GM12878 (cell line): ENCODE data around the gene STK32A. TPM values are rescaled to one million over a fixed set of nuclear protein-coding genes. Genes with fewer than 3 reads are reported as not detected.

Source experiments
- ATAC-seq: fragments of 200-7000 bp; cut with Tn5 transposase; 3 replicates; pipeline ENCODE4 v1.9.1; 2020; ENCODE audit warnings: mild to moderate bottlenecking, moderate library complexity
- BruUV-seq: library from RNA; stranded (reverse); fragments of 400-500 nt; replicated peaks from 2 replicates; lab custom pipeline; 2021; lab: Mats Ljungman, UMichigan
- CTCF ChIA-PET: fragments of 300-600 bp; sonication (Branson Sonifier 250); formaldehyde crosslinking; extraction: SDS; loops from one replicate; lab custom pipeline; 2021; ENCODE audit warnings: inconsistent platforms; lab: Yijun Ruan, JAX
- POLR2A ChIA-PET: fragments of 350-600 bp; formaldehyde crosslinking; extraction: SDS; loops from one replicate; lab custom pipeline; 2021; ENCODE audit warnings: inconsistent platforms; lab: Charles Lee
- RAD21 ChIA-PET: fragments of 300-600 bp; sonication (Branson Sonifier 250); formaldehyde crosslinking; loops from one replicate; lab custom pipeline; 2023; ENCODE audit warnings: antibody characterized with exemption; ENCODE audit not compliant: unreplicated experiment; lab: Charles Lee
- SMC1A ChIA-PET: fragments of 300-600 bp; sonication (Branson Sonifier 250); formaldehyde crosslinking; loops from one replicate; lab custom pipeline; 2023; ENCODE audit not compliant: unreplicated experiment, uncharacterized antibody; lab: Charles Lee
- DNase-seq: peaks from one replicate; pipeline ENCODE4 v3.0.0-alpha.2; 2011; ENCODE audit warnings: low read depth, low spot score
- FAIRE-seq: peaks from 3 replicates; lab custom pipeline; 2011; peaks lifted over from hg19 to GRCh38; lab: Jason Lieb, UNC
- H2AFZ ChIP-seq: 2 replicates; pipeline ENCODE4 v1.6.0; 2011; ENCODE audit warnings: low read depth, low read length, control low read depth; ENCODE audit not compliant: control insufficient read depth
- H3K27ac ChIP-seq: 2 replicates; pipeline ENCODE4 v1.5.1; 2011; ENCODE audit warnings: control low read depth; ENCODE audit not compliant: control insufficient read depth, insufficient read depth
- H3K27me3 ChIP-seq, 2 experiments: replicated peaks in 1 of 2; 2 replicates each; pipeline versions ENCODE4 v1.6.0 to v1.6.1; 2011; ENCODE audit warnings: low read length in 1 of 2; ENCODE audit not compliant: control insufficient read depth in 2 of 2, insufficient read depth in 2 of 2
- H3K36me3 ChIP-seq, 2 experiments: 2 replicates each; pipeline ENCODE4 v1.5.1; 2011; ENCODE audit warnings: low read length in 1 of 2; ENCODE audit not compliant: control insufficient read depth in 2 of 2, insufficient read depth in 2 of 2
- H3K4me1 ChIP-seq: 2 replicates; pipeline ENCODE4 v1.6.1; 2011; ENCODE audit warnings: mild to moderate bottlenecking, low read length, moderate library complexity, mixed read lengths; ENCODE audit not compliant: control insufficient read depth, insufficient read depth
- H3K4me2 ChIP-seq: 2 replicates; pipeline ENCODE4 v1.6.0; 2011; ENCODE audit warnings: control low read depth; ENCODE audit not compliant: control insufficient read depth, insufficient read depth
- H3K4me3 ChIP-seq: fragments of 200-600 bp; sonication (generic); 2 replicates; pipeline ENCODE4 v1.5.1; 2016
- H3K79me2 ChIP-seq: 2 replicates; pipeline ENCODE4 v1.6.0; 2011; ENCODE audit warnings: low read length; ENCODE audit not compliant: control insufficient read depth, insufficient read depth
- H3K9ac ChIP-seq: 2 replicates; pipeline ENCODE4 v1.8.0; 2011; ENCODE audit warnings: low read length, control low read depth, mixed read lengths; ENCODE audit not compliant: control insufficient read depth, insufficient read depth
- H3K9me3 ChIP-seq: replicated peaks from 3 replicates; pipeline ENCODE4 v1.5.1; 2011; ENCODE audit warnings: mild to moderate bottlenecking, low read length; ENCODE audit not compliant: control insufficient read depth, insufficient read depth
- H4K20me1 ChIP-seq: 2 replicates; pipeline ENCODE4 v1.6.0; 2011; ENCODE audit not compliant: control insufficient read depth, insufficient read depth
- BRCA1 ChIP-seq: IDR thresholded peaks from 2 replicates; pipeline ENCODE4 v1.6.1; 2011; ENCODE audit warnings: low read depth, low read length, improper control_type of control experiment
- HDAC2 ChIP-seq: fragments of 200-600 bp; sonication (generic); IDR thresholded peaks from 2 replicates; pipeline ENCODE4 v1.6.1; 2017
- IKZF1 ChIP-seq: fragments of 450-650 bp; conservative IDR thresholded peaks from 2 replicates; pipeline ENCODE4 v1.6.1; 2017; ENCODE audit warnings: antibody characterized with exemption, mild to moderate bottlenecking
- KLF5 ChIP-seq: fragments of 450-650 bp; IDR thresholded peaks from 2 replicates; pipeline ENCODE4 v1.6.1; 2014; ENCODE audit warnings: mild to moderate bottlenecking; ENCODE audit not compliant: partially characterized antibody
- NFYA ChIP-seq: IDR thresholded peaks from 2 replicates; pipeline ENCODE4 v1.6.1; 2011; ENCODE audit warnings: low read depth, mild to moderate bottlenecking, low read length, improper control_type of control experiment, borderline replicate concordance
- PAX5 ChIP-seq: IDR thresholded peaks from 2 replicates; pipeline ENCODE4 v1.6.1; 2011; ENCODE audit warnings: low read depth, low read length, borderline replicate concordance
- POLR2A ChIP-seq: IDR thresholded peaks from 2 replicates; pipeline ENCODE4 v1.6.1; 2011; ENCODE audit warnings: low read depth, mild to moderate bottlenecking, low read length
- RAD21 ChIP-seq: IDR thresholded peaks from 2 replicates; pipeline ENCODE4 v1.6.1; 2011; ENCODE audit warnings: mild to moderate bottlenecking, low read depth, low read length, moderate library complexity; ENCODE audit not compliant: insufficient read depth
- SIN3A ChIP-seq: IDR thresholded peaks from 2 replicates; pipeline ENCODE4 v1.6.1; 2012; ENCODE audit warnings: low read depth, low read length, improper control_type of control experiment
- SP1 ChIP-seq: IDR thresholded peaks from one replicate; pipeline ENCODE4 v1.6.1; 2011; ENCODE audit warnings: low read depth, low read length
- SPI1 ChIP-seq: IDR thresholded peaks from 2 replicates; pipeline ENCODE4 v1.6.1; 2011; ENCODE audit warnings: low read depth, mild to moderate bottlenecking, low read length, moderate library complexity, borderline replicate concordance; ENCODE audit not compliant: insufficient read depth
- WRNIP1 ChIP-seq: IDR thresholded peaks from 2 replicates; pipeline ENCODE4 v1.6.1; 2011; ENCODE audit warnings: low read depth, low read length, improper control_type of control experiment, borderline replicate concordance
- YBX1 ChIP-seq: fragments of 450-650 bp; IDR thresholded peaks from 2 replicates; pipeline ENCODE4 v1.6.1; 2016; ENCODE audit warnings: antibody characterized with exemption
- ZNF622 ChIP-seq: fragments of 450-650 bp; IDR thresholded peaks from 2 replicates; pipeline ENCODE4 v1.6.1; 2017; ENCODE audit warnings: mild to moderate bottlenecking, inconsistent platforms
- whole genome bisulfite sequencing: methylation state at CpG from one replicate; pipeline ENCODE4 v1.1.6; 2016; ENCODE audit warnings: low lambda C conversion rate; ENCODE audit not compliant: insufficient replicate concordance, insufficient coverage; ENCODE audit errors: missing lambda C conversion rate; 5-methylcytosine and 5-hydroxymethylcytosine counted together
- in situ Hi-C: fragments of 300-500 bp; cut with MboI; formaldehyde crosslinking; loops from 9 replicates; pipeline ENCODE4 v1.14.3; 2018; ENCODE audit warnings: mixed read lengths
- intact Hi-C: fragments of 100-400 bp; cut with micrococcal nuclease; formaldehyde crosslinking; loops from one replicate; pipeline ENCODE4 v1.14.2; 2022; ENCODE audit not compliant: unreplicated experiment
- polyA plus RNA-seq, 11 experiments: library from polyadenylated mRNA; depleted of rRNA in 4 of 11; unstranded in 6 of 11; stranded (reverse) in 5 of 11; fragments of >200 nt; fragmentation: Nextera tagmentation in 4 of 11; fragmentation: Illumina TruSeq in 1 of 11; extraction: Ambion mirVana in 4 of 11; extraction: Trizol in 1 of 11; gene quantifications; 1 replicate in 1 of 11; 2 replicates in 10 of 11; pipeline versions ENCODE4 v1.2.1 to v1.2.3, GENCODE V29; 2011 to 2016; ENCODE audit warnings: inconsistent platforms in 2 of 11, missing spikeins in 2 of 11, low read depth in 1 of 11
- total RNA-seq, 4 experiments: library from RNA; depleted of rRNA in 3 of 4; stranded (reverse); fragments of >200 nt in 3 of 4; fragmentation: Illumina TruSeq in 1 of 4; extraction: Trizol in 1 of 4; gene quantifications; 2 replicates each; pipeline versions ENCODE4 v1.2.1 to v1.2.3, GENCODE V29; 2013 to 2021
- TF ChIP-seq, protein P1 (sequence below): fragments of 450-650 bp; IDR thresholded peaks from 2 replicates; pipeline ENCODE4 v1.6.1; 2017; ENCODE audit warnings: mild to moderate bottlenecking
- TF ChIP-seq, protein P2 (sequence below): IDR thresholded peaks from 2 replicates; pipeline ENCODE4 v1.6.1; 2012; ENCODE audit warnings: low read length, inconsistent platforms
- TF ChIP-seq, protein P3 (sequence below): IDR thresholded peaks from 2 replicates; pipeline ENCODE4 v1.6.1; 2011; ENCODE audit warnings: low read depth, low read length, improper control_type of control experiment, borderline replicate concordance

Gene STK32A
- total and polyA plus RNA-seq, 10 of the 15 experiments (the other 5 are each of a cell fraction or from before 2014, with no cell fraction given), result under 0.01 to 0.10 TPM; not detected in 8

DNA sequence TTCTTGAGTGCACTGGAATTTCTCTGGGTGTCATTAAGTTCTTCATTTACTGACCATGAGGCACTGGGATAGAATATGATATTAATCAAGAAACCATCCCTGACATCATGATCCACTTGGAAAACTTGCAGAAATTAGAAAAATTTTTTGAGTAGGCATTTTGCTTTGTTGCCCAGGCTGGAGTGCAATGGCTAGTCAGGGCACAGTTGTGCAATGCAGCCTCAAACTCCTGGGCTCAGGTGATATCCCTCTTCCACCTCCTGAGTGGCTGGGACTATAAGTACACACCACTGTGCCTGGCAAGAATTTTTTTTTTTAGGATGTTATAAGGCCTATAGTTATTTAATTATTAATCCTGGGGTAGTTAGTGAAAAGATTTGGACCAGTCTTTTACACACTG is 106.5 kb downstream of the STK32A start:
- no peaks in the 10 kb centered on the region for H3K9me3 ChIP-seq
- H3K4me2 ChIP-seq, result no peak overlapping the region
- intact Hi-C loops, result no loop called here
- CTCF ChIA-PET, result no interaction called here
- H3K9ac ChIP-seq, result no peak overlapping the region
- DNase-seq (no peak), ATAC-seq (no peak), FAIRE-seq (no peak)
- H3K27ac ChIP-seq, result no peak overlapping the region
- BruUV-seq, result no TSS peak
- SMC1A ChIA-PET, result interaction anchor here (3.3 kb wide), 1 partner anchor 8 kb away, joined by 14 read pairs; no protein-coding TSS in a partner anchor
- H3K79me2 ChIP-seq, result no peaks in the 10 kb centered on the region
- POLR2A ChIA-PET, result no interaction called here
- no peaks in the 10 kb centered on the region for H4K20me1 ChIP-seq
- RAD21 ChIA-PET, result no interaction called here
- in situ Hi-C loops, result no loop called here
- no peak overlapping the region for H2AFZ ChIP-seq
- H3K36me3 ChIP-seq, result no peaks in the 10 kb centered on the region
- H3K27me3 ChIP-seq, result no peaks in the 10 kb centered on the region
- TF ChIP-seq KLF5 (no peak), SIN3A (no peak), IKZF1 (no peak), POLR2A (no peak), RAD21 (no peak), YBX1 (no peak), NFYA (no peak), WRNIP1 (no peak)
- no peaks in the 10 kb centered on the region for H3K4me1 ChIP-seq
- no peak overlapping the region for H3K4me3 ChIP-seq

DNA sequence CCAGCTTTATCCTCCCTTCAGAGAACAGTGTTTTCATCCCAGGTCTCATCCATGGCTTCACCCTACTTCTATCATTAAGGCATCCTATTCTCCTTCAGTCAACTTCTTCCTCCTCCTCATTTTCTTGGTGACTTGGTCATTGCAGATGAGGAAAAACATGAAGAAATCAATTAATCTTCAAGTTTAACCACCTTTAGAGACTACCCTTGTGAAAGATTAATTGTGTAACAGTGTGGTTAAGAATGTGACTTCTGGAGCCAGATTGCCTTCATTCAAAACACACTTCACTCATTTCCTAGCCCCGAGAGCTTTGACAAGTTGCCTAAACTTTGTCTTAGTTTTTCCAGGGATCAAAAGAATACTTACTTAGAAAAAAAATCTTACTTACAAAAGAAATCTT is 110.0 kb downstream of the STK32A start:
- no peak for FAIRE-seq
- Histone ChIP-seq H3K4me2 (no peak overlapping the region), H3K4me1 (no peaks in the 10 kb centered on the region), H2AFZ (no peak overlapping the region), H3K9me3 (no peaks in the 10 kb centered on the region), H3K4me3 (no peak overlapping the region), H3K27ac (no peak overlapping the region), H3K27me3 (no peaks in the 10 kb centered on the region), H3K79me2 (no peaks in the 10 kb centered on the region), H3K9ac (no peak overlapping the region), H3K36me3 (no peaks in the 10 kb centered on the region), H4K20me1 (no peaks in the 10 kb centered on the region)
- SMC1A ChIA-PET, result interaction anchor here (3.3 kb wide), 1 partner anchor 11 kb away, joined by 14 read pairs; no protein-coding TSS in a partner anchor
- intact Hi-C loops, result no loop called here
- in situ Hi-C loops, result no loop called here
- RAD21 ChIA-PET, result no interaction called here
- WGBS, result 5% methylated on average over 1 of the region's 1 CpG
- CTCF ChIA-PET, result interaction anchor here (1.5 kb wide), 1 partner anchor 43 kb away, joined by 4 read pairs; no protein-coding TSS in a partner anchor
- POLR2A ChIA-PET, result no interaction called here
- BruUV-seq, result no TSS peak
- ATAC-seq, result no peak
- no peak for DNase-seq
- TF ChIP-seq SP1, result no peak
- TF ChIP-seq, protein P1, sequence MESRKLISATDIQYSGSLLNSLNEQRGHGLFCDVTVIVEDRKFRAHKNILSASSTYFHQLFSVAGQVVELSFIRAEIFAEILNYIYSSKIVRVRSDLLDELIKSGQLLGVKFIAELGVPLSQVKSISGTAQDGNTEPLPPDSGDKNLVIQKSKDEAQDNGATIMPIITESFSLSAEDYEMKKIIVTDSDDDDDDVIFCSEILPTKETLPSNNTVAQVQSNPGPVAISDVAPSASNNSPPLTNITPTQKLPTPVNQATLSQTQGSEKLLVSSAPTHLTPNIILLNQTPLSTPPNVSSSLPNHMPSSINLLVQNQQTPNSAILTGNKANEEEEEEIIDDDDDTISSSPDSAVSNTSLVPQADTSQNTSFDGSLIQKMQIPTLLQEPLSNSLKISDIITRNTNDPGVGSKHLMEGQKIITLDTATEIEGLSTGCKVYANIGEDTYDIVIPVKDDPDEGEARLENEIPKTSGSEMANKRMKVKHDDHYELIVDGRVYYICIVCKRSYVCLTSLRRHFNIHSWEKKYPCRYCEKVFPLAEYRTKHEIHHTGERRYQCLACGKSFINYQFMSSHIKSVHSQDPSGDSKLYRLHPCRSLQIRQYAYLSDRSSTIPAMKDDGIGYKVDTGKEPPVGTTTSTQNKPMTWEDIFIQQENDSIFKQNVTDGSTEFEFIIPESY, result no peak
- TF ChIP-seq PAX5, result no peak
- TF ChIP-seq SIN3A, result no peak
- TF ChIP-seq, protein P2, sequence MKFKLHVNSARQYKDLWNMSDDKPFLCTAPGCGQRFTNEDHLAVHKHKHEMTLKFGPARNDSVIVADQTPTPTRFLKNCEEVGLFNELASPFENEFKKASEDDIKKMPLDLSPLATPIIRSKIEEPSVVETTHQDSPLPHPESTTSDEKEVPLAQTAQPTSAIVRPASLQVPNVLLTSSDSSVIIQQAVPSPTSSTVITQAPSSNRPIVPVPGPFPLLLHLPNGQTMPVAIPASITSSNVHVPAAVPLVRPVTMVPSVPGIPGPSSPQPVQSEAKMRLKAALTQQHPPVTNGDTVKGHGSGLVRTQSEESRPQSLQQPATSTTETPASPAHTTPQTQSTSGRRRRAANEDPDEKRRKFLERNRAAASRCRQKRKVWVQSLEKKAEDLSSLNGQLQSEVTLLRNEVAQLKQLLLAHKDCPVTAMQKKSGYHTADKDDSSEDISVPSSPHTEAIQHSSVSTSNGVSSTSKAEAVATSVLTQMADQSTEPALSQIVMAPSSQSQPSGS, result no peak
- no peak for TF ChIP-seq BRCA1
- no peak for TF ChIP-seq HDAC2
- TF ChIP-seq SPI1, result no peak
- TF ChIP-seq ZNF622, result no peak
- TF ChIP-seq, protein P3, sequence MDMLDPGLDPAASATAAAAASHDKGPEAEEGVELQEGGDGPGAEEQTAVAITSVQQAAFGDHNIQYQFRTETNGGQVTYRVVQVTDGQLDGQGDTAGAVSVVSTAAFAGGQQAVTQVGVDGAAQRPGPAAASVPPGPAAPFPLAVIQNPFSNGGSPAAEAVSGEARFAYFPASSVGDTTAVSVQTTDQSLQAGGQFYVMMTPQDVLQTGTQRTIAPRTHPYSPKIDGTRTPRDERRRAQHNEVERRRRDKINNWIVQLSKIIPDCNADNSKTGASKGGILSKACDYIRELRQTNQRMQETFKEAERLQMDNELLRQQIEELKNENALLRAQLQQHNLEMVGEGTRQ, result no peak
